NB4 (cell line): ENCODE results near the gene UBE2J2.

ENCODE experiments used
- MYC ChIP-seq: IDR thresholded peaks from 2 replicates; pipeline ENCODE4 v1.6.1; 2011; ENCODE audit warnings: low read depth, low read length
- POLR2A ChIP-seq: IDR thresholded peaks from 2 replicates; pipeline ENCODE4 v1.6.1; 2011; ENCODE audit warnings: mild to moderate bottlenecking; ENCODE audit not compliant: insufficient read length; ENCODE audit errors: extremely low read depth
- TF ChIP-seq, protein P1 (sequence below): IDR thresholded peaks from one replicate; pipeline ENCODE4 v1.5.1; 2012; ENCODE audit warnings: low read depth, low read length
- TF ChIP-seq, protein P2 (sequence below): IDR thresholded peaks from 2 replicates; pipeline ENCODE4 v1.6.1; 2011; ENCODE audit warnings: low read depth, low read length

- TF ChIP-seq, protein P1, sequence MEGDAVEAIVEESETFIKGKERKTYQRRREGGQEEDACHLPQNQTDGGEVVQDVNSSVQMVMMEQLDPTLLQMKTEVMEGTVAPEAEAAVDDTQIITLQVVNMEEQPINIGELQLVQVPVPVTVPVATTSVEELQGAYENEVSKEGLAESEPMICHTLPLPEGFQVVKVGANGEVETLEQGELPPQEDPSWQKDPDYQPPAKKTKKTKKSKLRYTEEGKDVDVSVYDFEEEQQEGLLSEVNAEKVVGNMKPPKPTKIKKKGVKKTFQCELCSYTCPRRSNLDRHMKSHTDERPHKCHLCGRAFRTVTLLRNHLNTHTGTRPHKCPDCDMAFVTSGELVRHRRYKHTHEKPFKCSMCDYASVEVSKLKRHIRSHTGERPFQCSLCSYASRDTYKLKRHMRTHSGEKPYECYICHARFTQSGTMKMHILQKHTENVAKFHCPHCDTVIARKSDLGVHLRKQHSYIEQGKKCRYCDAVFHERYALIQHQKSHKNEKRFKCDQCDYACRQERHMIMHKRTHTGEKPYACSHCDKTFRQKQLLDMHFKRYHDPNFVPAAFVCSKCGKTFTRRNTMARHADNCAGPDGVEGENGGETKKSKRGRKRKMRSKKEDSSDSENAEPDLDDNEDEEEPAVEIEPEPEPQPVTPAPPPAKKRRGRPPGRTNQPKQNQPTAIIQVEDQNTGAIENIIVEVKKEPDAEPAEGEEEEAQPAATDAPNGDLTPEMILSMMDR: no peak
- TF ChIP-seq, protein P2, sequence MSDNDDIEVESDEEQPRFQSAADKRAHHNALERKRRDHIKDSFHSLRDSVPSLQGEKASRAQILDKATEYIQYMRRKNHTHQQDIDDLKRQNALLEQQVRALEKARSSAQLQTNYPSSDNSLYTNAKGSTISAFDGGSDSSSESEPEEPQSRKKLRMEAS: no peak
- TF ChIP-seq POLR2A (no peak), MYC (no peak)
Observed at GRCh38 chr1:1240822-1241587, 32.6 kb downstream of the UBE2J2 start.
